HG03025 (cell line): ENCODE measurements around the gene ZDHHC11.
"Not testable (repeated sequence)": the region's sequence is repeated elsewhere in the genome, so short reads cannot be mapped to it uniquely, and the experiment has no call there.

Experiments used
- ATAC-seq: cut with Tn5 transposase; IDR thresholded peaks from one replicate; pipeline ENCODE4 v1.9.1; 2021; ENCODE audit warnings: mild to moderate bottlenecking, moderate library complexity; ENCODE audit not compliant: unreplicated experiment, low FRiP score

Gene ZDHHC11

DNA sequence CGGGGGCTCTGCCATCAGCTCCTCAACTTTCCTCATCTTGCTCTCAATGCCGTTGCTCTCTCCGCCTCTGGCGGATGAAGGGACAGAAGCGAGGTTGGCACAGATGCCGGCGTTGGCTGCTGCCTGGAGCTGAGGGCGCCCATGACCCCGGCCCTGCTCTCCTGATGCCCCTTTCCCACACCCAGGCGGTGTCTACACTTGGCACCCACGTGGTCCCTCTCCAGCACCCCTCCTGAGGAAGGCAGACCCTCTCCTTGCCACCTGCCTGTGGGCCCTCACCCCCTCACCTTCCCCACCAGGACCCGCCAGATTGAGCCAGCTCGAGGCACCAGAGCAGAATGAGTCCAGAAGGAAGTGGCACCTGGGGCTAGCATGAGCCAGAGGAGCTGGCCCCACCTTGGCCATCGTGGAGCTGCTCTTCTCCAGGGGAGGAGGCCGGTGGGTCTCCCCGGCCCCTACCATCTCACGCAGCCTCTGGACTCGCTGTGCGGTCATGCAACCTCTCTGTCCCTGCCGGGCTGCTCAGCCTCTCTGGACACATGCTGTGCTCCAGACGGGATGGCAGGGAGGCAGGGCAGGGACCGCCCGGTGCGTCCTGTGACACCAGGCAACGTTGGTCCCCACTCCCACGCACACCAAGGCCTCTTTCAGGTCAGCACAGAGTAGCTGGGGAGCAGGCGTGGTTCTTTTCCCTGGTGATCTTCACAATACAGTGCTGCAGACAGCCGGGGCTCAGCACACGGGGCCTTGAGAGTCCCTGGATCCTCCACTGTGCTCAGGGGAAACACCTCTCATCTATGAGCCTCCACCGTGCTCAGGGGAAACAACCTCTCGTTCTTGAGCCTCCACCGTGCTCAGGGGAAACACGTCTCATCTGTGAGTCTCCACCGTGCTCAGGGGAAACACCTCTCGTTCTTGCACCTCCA lies 4.8 kb downstream of the ZDHHC11 start:
- not testable (repeated sequence) for ATAC-seq

DNA sequence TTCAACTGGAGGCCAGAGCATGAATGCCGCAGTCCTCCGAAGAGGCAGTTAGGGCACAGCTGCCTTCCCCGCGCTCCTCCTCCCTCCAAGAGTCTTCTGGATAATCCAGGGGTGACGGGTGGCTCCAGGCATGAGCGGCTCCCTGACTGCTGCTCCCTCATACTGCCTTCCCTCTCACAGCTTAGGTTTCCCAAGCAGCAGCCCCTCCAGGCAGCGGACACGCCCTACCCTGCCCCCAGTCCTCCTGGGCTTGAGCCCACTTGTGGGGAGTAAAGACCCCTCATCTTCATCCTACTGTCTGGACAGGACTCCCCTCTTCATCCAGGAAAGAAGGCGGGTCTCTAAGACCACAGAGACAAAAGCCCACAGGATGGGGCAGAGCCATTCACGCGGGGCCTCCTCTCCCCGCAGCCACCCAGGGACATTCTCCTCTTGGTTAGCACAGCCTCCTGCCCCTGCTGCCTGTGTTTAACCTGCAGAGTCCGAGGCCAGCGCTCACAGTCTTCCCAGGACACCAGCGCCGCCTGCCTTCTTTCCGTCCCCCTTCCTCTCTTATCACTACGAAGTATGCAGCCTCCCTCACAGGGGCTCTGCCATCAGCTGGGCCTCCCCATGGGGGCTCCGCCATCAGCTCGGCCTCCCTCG lies 5.6 kb downstream of the ZDHHC11 start:
- ATAC-seq = not testable (repeated sequence)

DNA sequence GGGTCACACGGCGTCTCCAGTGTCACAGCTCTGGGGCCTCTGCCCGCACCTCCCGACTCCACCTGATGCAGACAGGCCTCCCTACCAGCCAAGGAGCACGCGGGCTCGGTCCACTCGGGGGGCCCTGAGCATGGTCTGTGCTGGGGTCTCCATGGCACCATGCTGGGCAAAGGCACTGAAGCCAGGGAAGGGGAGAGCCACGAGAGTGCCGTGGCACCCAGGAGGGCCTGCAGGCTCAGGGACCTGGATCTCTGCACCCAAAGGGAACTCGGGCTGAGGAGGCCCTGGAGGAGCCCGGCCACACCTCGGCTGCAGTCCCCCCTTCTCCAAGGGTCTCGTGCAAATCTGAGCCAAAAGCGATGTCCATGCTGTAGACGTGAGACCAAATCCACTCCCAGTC lies 6.4 kb downstream of the ZDHHC11 start:
- ATAC-seq = not testable (repeated sequence)

DNA sequence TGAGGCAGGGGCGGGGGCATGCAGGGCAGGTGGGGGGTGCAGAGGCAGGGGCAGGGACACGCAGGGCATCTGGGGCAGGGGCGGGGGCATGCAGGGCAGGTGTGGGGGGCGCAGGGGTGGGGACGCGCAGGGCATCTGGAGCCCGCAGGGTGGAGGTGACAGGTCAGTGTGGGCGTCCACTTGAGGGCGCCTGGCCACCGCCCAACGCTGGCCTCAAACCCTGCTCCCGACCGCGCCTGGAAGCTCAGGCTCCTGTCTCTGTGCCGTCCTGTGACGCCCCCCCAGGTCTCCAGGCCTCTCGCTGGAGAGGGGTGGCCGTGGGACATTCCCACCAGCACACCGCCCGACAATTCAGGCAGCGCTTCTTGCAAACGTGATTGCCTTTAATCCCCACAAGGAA lies 6.9 kb downstream of the ZDHHC11 start:
- ATAC-seq = not testable (repeated sequence)

DNA sequence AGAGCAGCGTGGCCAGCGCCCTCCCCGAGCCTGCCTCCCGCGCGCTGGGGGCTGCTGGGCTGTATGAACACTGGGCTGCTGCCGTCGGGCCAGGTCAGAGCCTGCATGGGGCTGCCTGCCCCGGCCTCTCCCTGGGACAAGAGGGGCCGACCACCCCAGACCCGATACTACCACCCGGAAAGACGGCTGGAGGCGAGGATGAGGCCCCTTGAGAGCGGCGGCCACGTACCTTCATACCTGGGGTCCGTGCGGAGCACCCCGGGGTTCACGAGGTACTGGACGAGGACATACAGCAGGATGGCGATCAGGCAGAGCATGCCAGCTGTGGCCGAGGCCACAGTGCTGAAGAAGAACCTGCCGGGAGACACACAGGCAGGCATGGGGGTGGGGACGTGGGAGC lies 7.4 kb downstream of the ZDHHC11 start:
- not testable (repeated sequence) for ATAC-seq

DNA sequence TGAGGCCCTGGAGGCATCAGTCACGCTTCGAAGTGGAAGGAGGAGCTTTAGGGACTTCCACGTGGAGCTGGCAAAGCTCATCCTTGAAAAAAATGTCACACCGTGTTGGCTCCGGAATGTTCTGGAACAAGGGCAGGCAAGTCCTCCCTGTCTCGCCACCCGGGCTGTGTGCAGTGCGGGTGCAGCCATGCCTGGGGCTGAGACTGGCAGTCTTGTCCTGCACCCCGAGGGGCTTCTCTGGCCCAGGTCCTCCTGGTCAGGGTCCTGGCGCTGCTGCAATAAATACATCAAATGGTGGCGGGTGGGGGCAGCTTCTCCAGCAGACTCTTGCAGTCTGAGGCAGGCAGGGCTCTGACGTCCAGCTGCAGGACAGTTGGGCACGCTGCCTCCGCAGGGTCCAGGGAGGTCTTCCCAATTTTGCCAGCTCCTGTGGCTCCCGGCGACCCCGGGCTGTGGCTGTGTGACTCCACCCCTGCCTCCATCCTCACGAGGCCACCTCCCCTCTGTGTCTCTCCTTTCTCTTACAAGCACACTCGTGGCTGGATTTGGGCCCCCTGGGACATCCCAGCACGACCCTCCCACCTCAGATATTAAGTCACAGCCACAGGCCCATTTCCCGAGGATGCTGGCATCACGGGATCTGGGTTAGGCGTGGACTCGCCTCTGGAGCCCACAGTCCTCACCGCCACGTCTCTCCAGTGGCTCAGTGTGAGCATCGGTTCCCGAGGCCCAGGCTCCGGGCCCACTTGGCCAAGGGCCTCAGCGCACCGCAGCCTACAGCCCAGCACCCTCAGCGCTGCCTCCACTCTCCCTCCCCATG lies 8.2 kb downstream of the ZDHHC11 start:
- not testable (repeated sequence) for ATAC-seq

DNA sequence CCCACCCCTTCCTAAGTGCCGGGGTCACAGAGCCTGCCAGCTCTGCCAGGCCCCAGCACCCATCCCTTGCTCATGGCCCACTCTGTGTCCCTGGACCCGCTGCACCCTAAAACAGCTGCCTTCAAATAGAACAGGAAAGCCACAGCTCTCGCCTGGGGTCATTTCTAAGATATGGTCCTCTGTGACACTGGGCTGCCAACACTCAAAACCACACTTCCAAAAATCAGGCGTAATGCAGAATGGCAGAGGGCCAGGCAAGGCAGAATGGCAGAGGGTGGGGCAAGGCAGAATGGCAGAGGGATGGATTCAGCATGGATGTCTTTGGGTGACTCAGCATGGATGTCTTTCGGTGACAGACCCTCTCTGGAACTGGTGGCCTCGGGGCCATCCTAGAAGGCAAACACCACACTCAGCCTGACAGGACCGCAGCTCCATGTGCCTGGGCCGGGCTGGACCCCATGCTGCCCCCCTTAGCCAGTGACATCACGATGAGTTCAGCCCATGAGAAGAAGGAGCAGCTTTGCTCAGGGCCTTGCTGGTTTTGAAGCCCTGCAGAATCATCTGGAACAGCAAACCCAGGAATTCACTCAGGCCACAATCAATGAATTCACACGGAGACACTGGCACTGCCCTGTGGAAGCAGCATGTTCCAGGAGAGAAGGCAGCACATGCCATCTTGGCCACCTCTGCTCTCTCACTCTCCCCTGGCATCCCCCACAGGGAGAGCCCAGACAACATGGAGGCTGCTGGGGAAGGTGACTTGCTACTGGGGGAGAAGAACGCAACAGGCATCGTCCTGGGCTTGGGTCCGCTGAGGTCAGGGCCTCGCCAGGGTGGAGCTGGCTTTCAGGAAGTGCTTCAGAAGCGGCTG lies 9.0 kb downstream of the ZDHHC11 start:
- not testable (repeated sequence) for ATAC-seq

DNA sequence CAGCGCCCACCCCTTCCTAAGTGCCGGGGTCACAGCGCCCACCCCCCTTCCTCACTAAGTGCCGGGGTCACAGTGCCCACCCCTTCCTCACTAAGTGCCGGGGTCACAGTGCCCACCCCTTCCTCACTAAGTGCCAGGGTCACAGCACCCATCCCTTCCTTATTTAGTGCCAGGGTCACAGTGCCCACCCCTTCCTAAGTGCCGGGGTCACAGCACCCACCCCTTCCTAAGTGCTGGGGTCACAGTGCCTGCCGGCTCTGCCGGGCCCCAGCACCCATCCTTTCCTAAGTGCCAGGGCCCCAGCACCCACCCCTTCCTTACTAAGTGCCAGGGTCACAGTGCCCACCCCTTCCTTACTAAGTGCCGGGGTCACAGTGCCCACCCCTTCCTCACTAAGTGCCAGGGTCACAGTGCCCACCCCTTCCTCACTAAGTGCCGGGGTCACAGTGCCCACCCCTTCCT lies 9.8 kb downstream of the ZDHHC11 start:
- not testable (repeated sequence) for ATAC-seq

DNA sequence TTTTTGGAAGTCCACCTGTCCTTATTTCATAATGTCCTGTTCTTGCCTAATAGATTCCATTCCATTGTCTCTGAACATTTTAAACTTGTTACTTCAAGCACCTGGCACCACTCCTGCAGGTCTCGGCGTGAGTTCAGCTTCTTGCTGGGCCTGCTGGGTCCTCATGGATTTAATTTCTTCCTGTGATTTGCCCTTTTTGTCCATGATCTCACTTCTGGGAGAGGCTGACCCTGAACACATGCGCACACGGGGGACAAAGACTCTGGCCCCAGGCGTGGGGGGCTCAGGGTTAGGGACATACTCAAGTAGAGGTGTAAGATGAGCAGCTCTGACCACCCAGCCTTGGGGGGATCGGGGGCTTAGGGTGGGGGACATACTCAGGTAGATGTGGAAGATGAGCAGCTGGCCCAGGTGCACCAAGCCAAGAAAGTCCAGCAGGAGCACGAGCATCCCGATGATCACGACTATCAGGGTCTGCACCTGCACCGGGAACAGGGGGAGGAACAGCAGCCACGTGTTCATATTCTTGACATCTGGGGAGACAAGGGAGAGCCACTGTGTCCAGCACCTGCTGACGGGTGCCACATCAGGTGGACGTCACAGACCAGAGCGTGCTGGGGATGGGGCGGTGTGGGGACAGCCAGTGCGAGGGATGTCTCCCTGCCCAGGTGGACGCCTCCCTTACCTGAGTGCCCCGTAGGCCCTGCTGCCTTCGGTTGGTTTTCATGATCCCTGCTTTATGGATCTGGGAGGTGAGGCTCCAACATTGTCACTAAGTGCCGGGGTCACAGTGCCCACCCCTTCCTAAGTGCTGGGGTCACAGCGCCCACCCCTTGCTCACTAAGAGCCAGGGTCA lies 10.4 kb downstream of the ZDHHC11 start:
- not testable (repeated sequence) for ATAC-seq

DNA sequence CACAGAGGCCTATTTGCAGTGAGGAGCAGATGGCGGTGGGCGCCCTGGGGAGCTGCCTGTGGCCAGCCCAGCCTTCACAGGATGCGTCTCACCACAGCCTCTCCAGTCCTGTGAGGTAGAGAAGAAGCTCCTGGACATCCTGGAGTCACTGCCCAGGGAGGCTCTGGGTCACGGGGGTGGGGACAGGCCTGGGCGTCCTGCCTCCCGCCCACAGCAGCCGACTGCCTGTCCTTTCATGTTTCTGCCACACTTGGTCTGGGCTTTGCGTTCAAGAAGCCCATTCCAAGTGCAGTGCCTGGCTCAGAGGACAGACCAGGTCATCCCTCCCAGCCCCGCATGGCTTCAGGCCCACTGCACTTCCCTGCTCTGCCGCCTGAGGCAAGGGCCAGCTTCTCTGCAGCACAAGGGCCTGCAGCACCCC lies 12.3 kb downstream of the ZDHHC11 start:
- ATAC-seq = not testable (repeated sequence)

DNA sequence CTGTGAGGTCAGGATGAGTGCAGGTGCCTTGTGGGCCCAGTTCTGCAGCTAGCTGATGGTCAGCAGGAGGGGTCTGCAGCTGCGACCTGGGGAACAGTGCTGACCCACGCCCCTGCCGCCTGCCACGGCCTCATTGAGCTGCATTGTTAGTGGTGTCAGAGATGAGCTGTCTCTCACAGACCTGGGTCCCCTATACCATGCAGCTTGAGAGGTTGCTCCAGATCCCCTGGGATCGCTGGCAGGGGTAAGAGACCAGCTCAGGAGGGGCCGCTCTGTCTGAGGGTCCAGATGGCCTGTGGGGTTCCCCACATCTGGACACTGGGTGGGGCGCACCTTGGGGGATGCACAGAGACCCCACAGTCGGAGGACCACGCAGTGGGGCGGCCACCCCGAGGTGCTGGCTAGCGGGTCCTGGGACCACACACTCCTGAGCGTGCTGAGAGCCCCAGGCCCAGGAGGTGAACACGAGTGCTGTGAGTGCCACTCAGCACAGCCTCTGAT lies 13.1 kb downstream of the ZDHHC11 start:
- ATAC-seq = not testable (repeated sequence)

DNA sequence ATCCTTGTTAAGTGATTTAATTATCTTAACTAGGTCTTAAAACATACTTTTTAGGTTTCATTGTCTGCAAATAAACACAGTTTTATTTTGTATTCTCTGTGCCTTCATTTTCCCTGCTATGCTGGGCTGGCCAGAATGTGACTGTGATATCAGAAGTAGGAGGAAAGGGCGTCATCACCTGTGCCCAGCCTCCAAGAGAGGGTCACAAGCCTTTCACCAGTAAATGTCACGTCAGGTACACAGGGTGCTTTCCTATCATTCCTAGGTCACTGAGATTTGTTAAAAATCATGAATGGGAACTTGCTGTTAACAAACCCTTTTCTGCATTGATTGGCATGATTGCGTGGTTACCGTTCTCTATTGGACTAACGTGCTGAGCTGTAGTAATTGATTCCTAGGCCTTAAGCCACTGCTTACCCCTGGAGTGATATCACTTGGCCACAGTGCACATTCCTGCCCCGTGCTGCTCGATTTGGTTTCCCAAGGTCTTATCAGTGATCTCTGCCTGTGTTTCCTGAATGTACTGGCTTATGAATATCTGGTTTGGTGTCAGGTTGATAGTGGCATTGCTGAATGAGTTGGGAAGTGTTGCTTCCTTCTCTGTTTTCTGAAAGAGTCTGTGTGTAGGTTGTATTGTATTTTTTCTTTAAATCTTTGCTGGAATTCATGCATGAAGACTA lies 14.7 kb downstream of the ZDHHC11 start:
- ATAC-seq = not testable (repeated sequence)

DNA sequence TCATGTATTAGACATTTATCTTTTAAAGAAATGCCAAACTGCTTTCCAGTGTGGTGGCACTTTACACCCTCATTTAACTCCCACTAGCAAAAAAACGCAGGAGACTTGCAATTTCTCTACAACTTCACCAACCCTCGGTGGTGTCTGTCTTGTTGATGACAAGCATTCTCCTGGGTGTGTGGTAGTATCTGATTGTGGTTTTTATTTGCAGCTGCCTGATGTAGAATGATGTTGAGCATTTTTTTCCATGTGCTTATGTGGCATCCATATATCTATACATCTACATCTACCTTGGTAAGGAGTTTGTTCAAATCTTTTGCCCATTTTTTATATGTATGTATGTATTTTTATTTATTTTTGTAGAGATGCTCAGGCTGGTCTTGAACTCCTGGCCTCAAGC lies 16.8 kb downstream of the ZDHHC11 start:
- not testable (repeated sequence) for ATAC-seq

DNA sequence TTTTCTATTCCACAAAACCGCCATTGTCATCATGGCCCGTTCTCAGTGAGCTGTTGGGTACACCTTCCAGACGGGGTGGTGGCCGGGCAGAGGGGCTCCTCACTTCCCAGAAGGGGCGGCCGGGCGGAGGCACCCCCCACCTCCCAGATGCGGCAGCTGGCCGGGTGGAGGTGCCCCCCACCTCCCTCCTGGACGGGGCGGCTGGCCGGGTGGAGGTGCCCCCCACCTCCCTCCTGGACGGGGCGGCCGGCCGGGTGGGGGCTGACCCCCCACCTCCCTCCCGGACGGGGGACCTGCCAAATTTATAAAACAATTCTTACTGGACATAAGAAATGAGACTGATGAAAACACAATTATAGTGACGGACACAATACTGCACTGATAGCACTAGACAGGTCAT lies 22.6 kb downstream of the ZDHHC11 start:
- not testable (repeated sequence) for ATAC-seq

DNA sequence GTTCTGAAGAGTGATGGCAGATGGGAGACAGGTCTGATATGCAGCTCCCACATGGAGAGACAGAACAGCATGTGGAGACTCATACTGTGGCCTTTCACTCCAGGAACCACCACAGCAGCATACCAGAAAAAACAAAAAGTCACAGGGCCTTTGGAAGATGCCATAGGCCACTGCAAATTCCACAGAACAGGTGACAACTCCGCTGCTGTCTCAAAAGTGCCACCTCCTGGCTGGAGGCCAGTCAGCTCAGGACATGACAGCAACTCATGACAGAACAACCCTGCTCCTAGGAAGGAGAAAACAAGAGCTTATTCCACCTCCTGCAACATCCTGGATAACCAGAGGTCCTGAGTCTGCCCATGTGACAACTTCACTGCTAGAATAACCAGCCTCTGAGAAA lies 25.2 kb downstream of the ZDHHC11 start:
- not testable (repeated sequence) for ATAC-seq

DNA sequence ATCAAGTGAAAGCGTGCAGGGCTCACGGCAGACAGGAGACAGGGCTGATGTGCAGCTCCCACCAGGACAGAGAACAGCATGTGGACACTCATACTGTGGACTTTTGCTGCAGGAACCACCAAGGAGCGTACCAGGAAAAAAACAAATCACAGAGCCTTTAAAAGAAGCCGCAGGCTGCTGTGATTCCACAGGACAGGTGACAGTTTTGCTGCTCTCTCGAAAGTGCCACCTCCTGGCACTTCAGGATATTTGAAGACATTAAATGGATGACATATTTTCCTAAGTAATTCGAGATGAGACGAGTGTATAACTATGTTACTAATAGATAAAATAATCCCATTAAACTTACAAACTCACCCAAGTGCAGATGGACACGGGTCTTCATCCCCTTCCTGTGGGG lies 29.3 kb downstream of the ZDHHC11 start:
- no peak for ATAC-seq

DNA sequence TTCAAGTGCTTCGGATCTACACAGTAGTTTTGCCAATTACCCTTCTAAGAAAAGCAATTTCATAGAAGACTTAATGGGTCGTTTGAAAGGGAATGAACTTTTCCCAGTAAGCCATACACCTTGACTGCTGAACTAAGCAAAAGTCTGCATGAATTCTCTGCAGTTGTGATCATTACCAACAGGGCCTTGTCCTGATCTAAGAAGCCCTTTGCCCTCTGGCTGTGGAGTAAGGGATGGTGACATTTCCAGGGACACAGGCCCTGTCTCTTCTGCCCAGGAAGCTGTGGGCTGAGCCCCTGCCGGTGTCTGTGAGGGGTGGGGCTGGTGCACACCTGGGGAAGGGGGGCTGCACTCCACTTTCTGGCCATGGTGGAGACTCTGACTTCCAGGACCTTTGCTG lies 30.5 kb downstream of the ZDHHC11 start:
- no peak for ATAC-seq

DNA sequence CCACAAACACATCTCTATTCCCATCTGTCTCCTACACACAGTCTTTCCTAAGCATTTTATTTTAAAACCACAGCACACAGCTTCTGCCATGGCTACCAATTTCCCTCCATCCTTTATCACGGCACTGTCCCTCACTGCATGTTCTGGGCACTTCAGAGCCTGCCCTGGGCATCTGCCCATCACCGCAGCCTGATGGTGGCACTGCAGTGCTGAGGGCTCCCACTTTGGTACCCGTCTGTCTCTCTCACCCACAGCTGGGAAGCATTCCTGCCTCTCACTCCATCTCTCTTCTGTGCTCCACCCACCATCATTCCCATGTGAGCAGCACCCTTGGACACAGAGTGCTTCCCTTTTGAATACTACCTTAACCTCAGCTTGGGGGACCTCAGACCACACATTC lies 31.7 kb downstream of the ZDHHC11 start:
- ATAC-seq = no peak
